Mesenchymal stem cell (in vitro differentiated cells and primary cell): ENCODE measurements around the gene BTC.

Experiments used
- DNase-seq: peaks from one replicate; pipeline ENCODE4 v3.0.0-alpha.2; 2013
- H2AFZ ChIP-seq: one replicate; pipeline ENCODE4 v1.6.1; 2013; ENCODE audit warnings: low read depth, mild to moderate bottlenecking, control low read depth, inconsistent platforms, low read length, moderate library complexity
- H2AK5ac ChIP-seq: 2 replicates; pipeline ENCODE4 v1.6.1; 2013; ENCODE audit warnings: low read length, moderate library complexity, mild to moderate bottlenecking, inconsistent platforms; ENCODE audit not compliant: severe bottlenecking
- H2BK120ac ChIP-seq: one replicate; pipeline ENCODE4 v1.6.1; 2013; ENCODE audit warnings: low read depth, mild to moderate bottlenecking, inconsistent platforms, low read length, moderate library complexity
- H2BK12ac ChIP-seq, 2 experiments: one replicate each; pipeline ENCODE4 v1.6.1; 2013; ENCODE audit warnings: inconsistent platforms in 2 of 2, low read length in 2 of 2, mild to moderate bottlenecking in 2 of 2, moderate library complexity in 2 of 2, control low read depth in 1 of 2
- H2BK15ac ChIP-seq: one replicate; pipeline ENCODE4 v1.6.1; 2013; ENCODE audit warnings: mild to moderate bottlenecking, low read depth, inconsistent platforms; ENCODE audit not compliant: poor library complexity, severe bottlenecking
- H2BK5ac ChIP-seq: 2 replicates; pipeline ENCODE4 v1.6.1; 2013; ENCODE audit warnings: low read depth, mild to moderate bottlenecking, low read length, control low read depth, inconsistent platforms; ENCODE audit not compliant: poor library complexity, severe bottlenecking
- H3K14ac ChIP-seq, 2 experiments: one replicate each; pipeline ENCODE4 v1.6.1; 2013; ENCODE audit warnings: inconsistent platforms in 2 of 2, low read length in 2 of 2, control low read depth in 1 of 2, mild to moderate bottlenecking in 1 of 2, moderate library complexity in 1 of 2
- H3K18ac ChIP-seq, 2 experiments: one replicate each; pipeline ENCODE4 v1.6.1; 2013; ENCODE audit warnings: inconsistent platforms in 2 of 2, low read length in 2 of 2, control low read depth in 1 of 2, low read depth in 1 of 2, mild to moderate bottlenecking in 1 of 2
- H3K23ac ChIP-seq, 2 experiments: one replicate each; pipeline ENCODE4 v1.6.1; 2013; ENCODE audit warnings: inconsistent platforms in 2 of 2, low read length in 2 of 2, mild to moderate bottlenecking in 2 of 2, moderate library complexity in 2 of 2, control low read depth in 1 of 2
- H3K27ac ChIP-seq: 2 replicates; pipeline ENCODE4 v1.5.1; 2013; ENCODE audit warnings: mild to moderate bottlenecking, moderate library complexity, low read length, control low read depth, inconsistent platforms; ENCODE audit not compliant: poor library complexity, severe bottlenecking
- H3K27me3 ChIP-seq, 2 experiments: 2 replicates each; pipeline versions ENCODE4 v1.6.1 to v1.7.0; 2013; ENCODE audit warnings: low read length in 2 of 2, mild to moderate bottlenecking in 2 of 2, moderate library complexity in 2 of 2, control low read depth in 1 of 2, inconsistent platforms in 1 of 2; ENCODE audit not compliant: control insufficient read depth in 1 of 2, insufficient read depth in 1 of 2
- H3K36me3 ChIP-seq, 2 experiments: 2 replicates each; pipeline versions ENCODE4 v1.6.1 to v1.7.0; 2013; ENCODE audit warnings: low read length in 2 of 2, control low read depth in 1 of 2, inconsistent platforms in 1 of 2, low read depth in 1 of 2, mild to moderate bottlenecking in 1 of 2; ENCODE audit not compliant: insufficient read depth in 2 of 2, control insufficient read depth in 1 of 2
- H3K4ac ChIP-seq, 2 experiments: one replicate each; pipeline ENCODE4 v1.6.1; 2013; ENCODE audit warnings: inconsistent platforms in 2 of 2, low read length in 2 of 2, mild to moderate bottlenecking in 2 of 2, moderate library complexity in 2 of 2, control low read depth in 1 of 2, low read depth in 1 of 2
- H3K4me1 ChIP-seq: 2 replicates; pipeline ENCODE4 v1.6.1; 2013; ENCODE audit warnings: low read depth, low read length, control low read depth; ENCODE audit not compliant: control insufficient read depth, insufficient read depth
- H3K4me2 ChIP-seq: 2 replicates; pipeline ENCODE4 v1.6.1; 2013; ENCODE audit warnings: low read length, mild to moderate bottlenecking, inconsistent platforms; ENCODE audit not compliant: poor library complexity, severe bottlenecking
- H3K4me3 ChIP-seq, 2 experiments: 2 replicates each; pipeline versions ENCODE4 v1.5.1 to v1.7.0; 2013; ENCODE audit warnings: low read length in 2 of 2, mild to moderate bottlenecking in 2 of 2, control low read depth in 1 of 2, low read depth in 1 of 2; ENCODE audit not compliant: insufficient read depth in 1 of 2
- H3K79me1 ChIP-seq: replicated peaks from 2 replicates; pipeline ENCODE4 v1.6.1; 2013; ENCODE audit warnings: mild to moderate bottlenecking, control low read depth, low read length, inconsistent platforms; ENCODE audit not compliant: poor library complexity, severe bottlenecking
- H3K9ac ChIP-seq: 2 replicates; pipeline ENCODE4 v1.7.0; 2013; ENCODE audit warnings: mild to moderate bottlenecking, low read length, moderate library complexity
- H3K9me3 ChIP-seq: 2 replicates; pipeline ENCODE4 v1.7.0; 2013; ENCODE audit warnings: mild to moderate bottlenecking, low read length; ENCODE audit not compliant: control insufficient read depth
- H4K8ac ChIP-seq: one replicate; pipeline ENCODE4 v1.6.1; 2013; ENCODE audit warnings: inconsistent platforms, mild to moderate bottlenecking, low read length, moderate library complexity
- H4K91ac ChIP-seq: one replicate; pipeline ENCODE4 v1.6.1; 2013; ENCODE audit warnings: mild to moderate bottlenecking, low read length, inconsistent platforms
- WGBS: methylation state at CpG from one replicate; pipeline ENCODE4 v1.1.7; 2013; ENCODE audit warnings: mixed read lengths; 5-methylcytosine and 5-hydroxymethylcytosine counted together

The BTC gene

DNA sequence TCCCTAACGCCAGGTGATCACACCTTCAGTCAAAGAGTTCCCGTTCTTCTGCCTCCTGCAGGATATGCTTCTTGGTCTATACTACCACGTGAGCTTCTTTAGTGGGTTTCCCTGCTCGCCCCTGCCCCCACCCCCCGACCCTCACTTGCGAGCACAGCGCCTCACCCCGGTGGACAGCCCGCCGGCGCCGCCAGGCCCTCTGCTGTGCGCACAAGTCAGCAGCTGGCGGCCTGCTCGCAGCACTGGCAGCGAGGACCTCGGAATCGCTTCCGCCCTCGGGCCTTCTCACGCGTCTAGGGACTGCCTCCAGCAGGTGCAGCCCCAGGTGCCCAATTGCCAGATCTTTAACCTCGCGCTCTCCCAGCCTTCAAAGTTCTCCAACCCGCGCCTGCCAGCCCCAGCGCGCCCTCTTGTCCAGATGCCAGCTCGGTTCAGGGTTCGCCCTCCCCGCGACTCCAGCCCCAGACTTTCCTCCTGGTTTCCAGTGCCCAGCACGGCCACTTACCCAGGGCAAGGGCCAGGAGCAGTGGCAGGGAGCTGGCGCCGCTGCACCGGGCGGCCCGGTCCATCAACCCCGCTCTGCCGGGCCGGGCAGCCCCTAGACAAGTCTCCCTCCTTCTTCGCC lies 454 bp downstream of the BTC start:
- H3K14ac ChIP-seq = peak overlapping the region in 1 of 2 experiments; percentile 44
- no peaks in the 10 kb centered on the region for H3K9me3 ChIP-seq
- no peak overlapping the region for H3K4ac ChIP-seq
- H3K18ac ChIP-seq = peak overlapping the region in 1 of 2 experiments; percentile 38
- no peak overlapping the region for H3K27ac ChIP-seq
- peaks cover 30 to 58% of the 10 kb centered on the region in 2 experiments for H3K27me3 ChIP-seq
- WGBS = 1% methylated on average over 36 of the region's 42 CpGs
- peak overlapping the region; percentile 78 for H3K9ac ChIP-seq
- no peak overlapping the region for H2AK5ac ChIP-seq
- H2BK5ac ChIP-seq = no peak overlapping the region
- H3K4me2 ChIP-seq = peak overlapping the region; percentile 98
- no peak overlapping the region for H2BK15ac ChIP-seq
- H4K8ac ChIP-seq = peak overlapping the region; percentile 2
- no peak overlapping the region for H4K91ac ChIP-seq
- no peaks in the 10 kb centered on the region for H3K79me1 ChIP-seq
- no peak overlapping the region for H2BK12ac ChIP-seq
- peaks cover 10% of the 10 kb centered on the region for H3K4me1 ChIP-seq
- H2BK120ac ChIP-seq = no peak overlapping the region
- peak overlapping the region; percentile 83 for H2AFZ ChIP-seq
- peak overlapping the region; percentile 68 to 83 for H3K4me3 ChIP-seq
- H3K36me3 ChIP-seq = no peaks in the 10 kb centered on the region
- DNase-seq = peak; percentile 28
- H3K23ac ChIP-seq = no peak overlapping the region

DNA sequence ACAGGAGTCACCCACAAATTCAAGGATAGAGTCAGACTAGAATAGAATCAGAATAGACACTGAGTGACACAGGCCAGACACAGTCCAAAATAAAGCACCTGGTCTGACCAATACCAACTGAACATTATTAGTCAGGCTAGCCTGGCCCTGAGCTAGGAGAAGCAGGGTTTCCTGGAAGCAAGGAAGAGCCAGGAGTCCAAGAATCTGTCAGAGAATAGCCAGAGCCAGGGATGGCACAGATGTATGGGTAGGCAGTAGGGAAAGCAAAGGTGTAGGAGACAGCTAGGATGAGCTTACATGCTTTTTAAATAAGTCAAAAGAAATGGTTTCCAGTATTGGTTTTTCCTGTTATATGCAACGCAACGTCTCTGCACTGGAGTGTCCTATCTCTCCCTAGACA lies 3.7 kb downstream of the BTC start:
- no peak overlapping the region for H2AK5ac ChIP-seq
- H2AFZ ChIP-seq = no peak overlapping the region
- no peak overlapping the region for H2BK120ac ChIP-seq
- H3K36me3 ChIP-seq = no peaks in the 10 kb centered on the region
- no peak for DNase-seq
- peaks cover 10% of the 10 kb centered on the region for H3K4me1 ChIP-seq
- no peak overlapping the region for H3K4me2 ChIP-seq
- no peak overlapping the region for H3K9ac ChIP-seq
- H3K23ac ChIP-seq = no peak overlapping the region
- H3K27me3 ChIP-seq = peaks cover 30 to 49% of the 10 kb centered on the region in 2 experiments
- no peaks in the 10 kb centered on the region for H3K9me3 ChIP-seq
- no peak overlapping the region for H4K8ac ChIP-seq
- no peak overlapping the region for H4K91ac ChIP-seq
- no peak overlapping the region for H2BK5ac ChIP-seq
- no peak overlapping the region for H3K27ac ChIP-seq
- no peak overlapping the region for H3K4ac ChIP-seq
- WGBS = 97% methylated on average over 2 of the region's 2 CpGs
- H3K4me3 ChIP-seq = no peak overlapping the region
- no peak overlapping the region for H3K14ac ChIP-seq
- H2BK12ac ChIP-seq = no peak overlapping the region
- no peaks in the 10 kb centered on the region for H3K79me1 ChIP-seq
- no peak overlapping the region for H3K18ac ChIP-seq
- H2BK15ac ChIP-seq = no peak overlapping the region

DNA sequence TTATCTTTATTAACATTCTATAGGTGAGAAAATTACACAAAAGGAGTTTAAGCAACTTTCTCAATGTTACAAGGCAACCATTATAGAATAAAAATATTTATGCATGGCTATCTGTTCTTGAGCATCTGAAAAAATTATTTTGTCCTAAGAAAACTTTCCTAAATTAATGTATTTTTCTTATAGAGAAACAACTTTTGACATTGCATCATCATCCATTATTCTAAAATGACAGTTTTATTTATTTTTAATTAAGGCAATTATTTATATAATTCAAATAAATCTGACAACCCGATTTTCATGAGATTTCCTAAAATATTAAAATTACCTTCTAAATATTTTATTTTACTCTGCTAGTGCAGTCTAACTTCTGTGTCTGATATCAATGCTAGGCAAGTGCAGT lies 4.8 kb downstream of the BTC start:
- Histone ChIP-seq H2BK120ac (no peak overlapping the region), H3K27me3 (peaks cover 28 to 46% of the 10 kb centered on the region in 2 experiments), H4K8ac (no peak overlapping the region), H2AK5ac (no peak overlapping the region), H3K4ac (no peak overlapping the region), H3K79me1 (no peaks in the 10 kb centered on the region), H3K27ac (no peak overlapping the region), H2BK5ac (no peak overlapping the region), H3K36me3 (no peaks in the 10 kb centered on the region), H3K18ac (no peak overlapping the region), H3K9ac (no peak overlapping the region), H4K91ac (no peak overlapping the region), H2BK15ac (no peak overlapping the region), H3K4me2 (no peak overlapping the region), H3K23ac (no peak overlapping the region), H3K14ac (no peak overlapping the region), H3K4me1 (peaks cover 9% of the 10 kb centered on the region), H3K9me3 (no peaks in the 10 kb centered on the region), H2BK12ac (no peak overlapping the region), H2AFZ (no peak overlapping the region), H3K4me3 (no peak overlapping the region)
- DNase-seq = no peak
- WGBS = no CpG with 5 or more reads among the region's 1 CpG

- no peak overlapping the region for H3K27ac ChIP-seq
- no peak overlapping the region for H3K4me2 ChIP-seq
Observed at GRCh38 chr4:74777531-74777930, 16.8 kb downstream of the BTC start.

More at GRCh38 chr4:74777531-74777930, 16.8 kb downstream of the BTC start:
- Histone ChIP-seq H2BK5ac (no peak overlapping the region), H2AFZ (no peak overlapping the region), H2AK5ac (no peak overlapping the region), H3K4ac (no peak overlapping the region), H3K9me3 (no peaks in the 10 kb centered on the region), H3K4me1 (no peaks in the 10 kb centered on the region), H3K79me1 (no peaks in the 10 kb centered on the region), H3K14ac (no peak overlapping the region), H3K23ac (no peak overlapping the region), H3K36me3 (no peaks in the 10 kb centered on the region), H4K91ac (no peak overlapping the region), H2BK120ac (no peak overlapping the region), H2BK12ac (no peak overlapping the region), H4K8ac (no peak overlapping the region), H3K4me3 (no peak overlapping the region), H2BK15ac (no peak overlapping the region), H3K18ac (no peak overlapping the region), H3K9ac (no peak overlapping the region), H3K27me3 (no peaks in the 10 kb centered on the region)
- DNase-seq = no peak
